HUDEP-2 (cell line): Measurements from ENCODE around the gene KRTAP1-5.
"Not testable (repeated sequence)": the region's sequence is repeated elsewhere in the genome, so short reads cannot be mapped to it uniquely, and the experiment has no call there.

ENCODE experiments used
- DNase-seq, 76 experiments: peaks; one replicate each; lab custom pipeline; 2025; ENCODE audit not compliant: unreplicated experiment in 76 of 76; lab: John Stamatoyannopoulos, UW

KRTAP1-5 gene

DNA sequence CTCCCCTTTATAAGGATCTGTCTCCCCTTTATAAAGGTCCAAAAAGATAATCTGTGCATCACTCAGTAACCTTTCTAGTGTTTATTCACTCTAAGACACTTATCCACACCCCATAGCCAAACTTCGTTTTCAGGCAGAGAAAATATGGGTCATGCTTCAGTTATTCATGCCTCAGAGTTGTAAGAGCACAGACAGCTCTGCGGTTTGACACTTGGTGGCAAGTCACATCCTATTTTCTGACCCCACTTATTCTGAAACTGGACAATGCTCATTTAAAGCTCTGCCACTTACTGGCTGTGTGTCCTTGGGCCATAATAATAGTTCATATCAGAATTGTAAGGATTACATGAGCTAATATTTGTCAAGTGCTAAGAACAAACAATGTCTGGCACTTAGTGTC, 22.1 kb upstream of the KRTAP1-5 start:
- no peak for DNase-seq

DNA sequence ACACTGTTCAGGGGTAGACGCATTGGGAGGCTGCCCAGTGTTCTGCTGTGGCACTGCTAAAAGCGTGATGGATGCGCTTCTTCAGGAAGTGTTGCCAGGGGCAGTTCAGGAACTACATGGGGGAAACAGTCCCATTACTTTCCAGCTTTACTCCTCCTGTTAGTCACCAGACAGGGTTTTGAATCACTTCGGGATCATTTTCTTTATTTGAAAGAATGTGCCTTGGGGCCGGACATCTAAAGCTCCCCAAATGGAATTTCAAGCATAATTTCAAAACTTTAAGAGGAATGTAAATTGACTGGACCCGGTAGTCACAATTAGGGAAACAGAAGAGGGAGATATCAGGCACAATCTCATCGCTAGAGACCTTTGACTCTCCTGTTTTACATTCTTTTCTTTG, 21.4 kb upstream of the KRTAP1-5 start:
- no peak for DNase-seq

GRCh38 chr17:41046735-41047465, 19.9 kb upstream of the KRTAP1-5 start, which contains the start of gene KRTAP2-1:
Gene KRTAP2-1 (minus strand): TSS chr17:41047316. CDS start chr17:41047267, 49 bp downstream.
- not testable (repeated sequence) for DNase-seq

GRCh38 chr17:41042953-41043352, 15.9 kb upstream of the KRTAP1-5 start:
- DNase-seq: no peak

DNA sequence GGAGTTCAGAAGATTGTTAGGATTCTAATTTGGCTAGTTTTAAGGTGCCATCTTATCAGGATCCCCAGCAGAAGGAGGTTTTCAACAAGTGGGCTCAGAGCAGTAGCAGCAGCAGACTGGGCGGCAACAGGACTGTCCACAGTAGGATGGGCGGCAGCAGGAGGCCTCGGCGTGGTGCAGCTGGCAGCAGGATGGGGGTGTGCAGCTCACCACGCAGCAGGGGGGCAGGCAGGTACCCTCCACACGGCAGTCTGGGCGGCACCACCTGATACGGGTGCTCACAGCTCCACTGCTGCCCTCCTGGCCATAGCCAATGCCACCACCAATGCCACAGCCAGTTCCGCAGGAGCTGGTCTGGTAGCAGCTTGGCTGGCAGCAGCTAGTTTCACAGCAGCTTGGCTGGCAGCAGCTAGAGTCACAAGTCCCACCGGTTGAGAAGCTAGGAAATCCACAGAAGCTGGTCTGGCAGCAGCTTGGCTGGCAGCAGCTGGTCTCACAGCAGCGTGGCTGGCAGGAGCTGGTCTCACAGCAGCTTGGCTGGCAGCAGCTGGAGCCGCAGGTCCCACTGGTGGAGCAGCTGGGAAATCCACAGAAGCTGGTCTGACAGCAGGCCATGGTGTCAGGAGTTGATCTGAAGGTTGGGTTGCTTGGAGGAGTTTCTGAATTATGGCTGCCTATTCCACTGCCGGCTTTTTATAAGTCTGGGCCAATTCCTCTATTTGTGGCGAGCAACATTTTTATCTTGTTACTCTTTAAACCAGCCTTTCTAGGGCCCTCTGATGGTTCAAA, 14.0 kb upstream of the KRTAP1-5 start, which contains the start of gene KRTAP1-1:
Gene KRTAP1-1, minus strand, starts transcription at position 668 of the 789 bp plus-strand sequence. Its CDS starts 53 bp downstream, at position 615.
- not testable (repeated sequence) for DNase-seq

- DNase-seq: no peak
These were observed 10.9 kb upstream of the KRTAP1-5 start for GRCh38 chr17:41037853-41038350.

GRCh38 chr17:41034346-41034935, 7.4 kb upstream of the KRTAP1-5 start, which contains the start of gene KRTAP1-3:
Gene KRTAP1-3 (minus strand): TSS chr17:41034874. CDS start chr17:41034821, 53 bp downstream.
- not testable (repeated sequence) for DNase-seq

- no peak for DNase-seq
These were observed 2.7 kb upstream of the KRTAP1-5 start, which contains the start of gene KRTAP1-4 for GRCh38 chr17:41029633-41030245. Gene KRTAP1-4 (minus strand): TSS chr17:41030195. CDS start chr17:41030078, 117 bp downstream.

DNA sequence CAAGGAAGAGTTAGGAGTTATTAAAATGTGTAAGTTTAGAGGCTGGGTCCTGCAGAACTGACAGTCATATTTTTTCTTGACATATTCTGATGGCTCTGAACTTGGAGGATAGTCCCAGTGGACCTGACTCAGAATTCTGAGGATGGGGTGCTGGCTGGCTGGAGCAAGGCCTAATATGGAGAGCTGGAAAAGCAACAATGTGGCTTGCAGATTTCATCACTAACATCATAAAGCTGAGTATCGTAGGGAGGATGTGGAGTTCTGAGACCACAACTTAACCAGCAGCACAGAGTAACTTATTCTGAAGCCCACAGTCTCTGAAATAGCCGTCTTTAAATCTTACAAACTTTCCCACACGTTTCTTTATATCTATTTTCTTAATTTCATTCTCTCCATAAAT, 2.3 kb downstream of the KRTAP1-5 start:
- no peak for DNase-seq

- DNase-seq: no peak
These were observed 6.7 kb downstream of the KRTAP1-5 start for GRCh38 chr17:41020336-41020735.

DNA sequence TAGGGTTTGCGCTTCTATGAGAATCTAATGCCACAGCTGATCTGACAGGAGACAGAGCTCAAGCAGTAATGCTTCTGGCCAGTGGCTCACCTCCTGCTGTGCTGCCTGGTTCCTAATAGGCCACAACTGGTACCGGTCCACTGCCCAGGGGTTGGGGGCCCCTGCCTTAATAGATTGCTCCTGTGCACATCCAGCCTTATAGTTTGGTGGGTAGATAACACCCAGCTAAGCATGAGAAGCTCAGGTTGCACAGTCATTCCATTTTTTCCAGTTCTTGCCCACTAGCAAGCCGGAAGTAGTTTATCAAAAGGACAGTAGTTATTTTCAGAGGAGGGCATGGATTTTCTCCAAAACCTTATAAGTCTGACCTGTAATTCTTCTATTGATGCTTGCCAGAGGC, 7.6 kb downstream of the KRTAP1-5 start:
- no peak for DNase-seq

DNA sequence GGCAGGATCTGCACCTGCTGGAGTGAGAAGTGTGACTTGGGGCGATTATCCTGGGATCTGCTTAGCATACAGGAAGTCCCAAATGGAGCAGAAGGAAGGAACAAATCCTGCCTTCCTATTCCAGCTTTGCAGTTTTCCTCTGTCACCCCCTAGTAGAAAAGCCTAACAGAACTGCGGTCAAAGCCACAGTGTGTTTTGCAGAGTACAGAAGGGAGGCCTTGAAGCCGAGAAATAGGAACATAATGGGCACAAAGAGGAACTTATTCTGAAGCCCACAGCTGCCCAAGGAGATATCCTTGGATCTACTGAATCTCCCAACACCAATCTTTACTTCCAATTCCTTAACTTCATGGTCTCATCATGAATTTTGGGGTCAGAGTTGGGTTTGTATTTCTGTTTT, 8.5 kb downstream of the KRTAP1-5 start:
- DNase-seq: no peak

DNA sequence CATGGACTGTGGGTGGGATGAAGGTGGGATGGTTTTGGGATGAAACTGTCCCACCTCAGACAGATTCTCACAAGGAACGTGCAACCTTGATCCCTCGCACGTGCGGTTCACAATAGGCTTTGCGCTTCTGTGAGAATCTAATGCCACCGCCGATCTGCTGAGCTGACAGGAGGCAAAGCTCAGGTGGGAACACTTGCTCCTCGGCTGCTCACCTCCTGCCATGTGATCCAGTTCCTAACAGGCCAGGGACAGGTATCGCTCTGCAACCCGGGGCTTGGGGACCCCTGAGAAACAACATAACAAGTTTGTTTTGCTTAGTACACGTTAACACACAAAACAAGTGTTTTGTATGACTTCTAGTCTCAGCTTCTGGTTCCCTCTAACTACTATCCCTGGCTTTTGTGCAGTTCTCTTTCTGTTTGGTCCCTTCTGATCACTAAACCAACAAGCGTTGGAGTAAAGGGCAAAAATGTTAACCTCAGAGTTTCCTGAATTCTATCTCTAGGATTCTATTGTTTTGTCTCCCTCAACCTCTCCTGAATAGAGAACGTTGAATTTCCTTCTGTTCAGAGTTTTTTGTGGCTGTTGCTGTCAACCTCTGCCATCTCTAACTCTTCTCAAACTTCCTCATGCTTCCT, 10.3 kb downstream of the KRTAP1-5 start:
- no peak for DNase-seq

DNA sequence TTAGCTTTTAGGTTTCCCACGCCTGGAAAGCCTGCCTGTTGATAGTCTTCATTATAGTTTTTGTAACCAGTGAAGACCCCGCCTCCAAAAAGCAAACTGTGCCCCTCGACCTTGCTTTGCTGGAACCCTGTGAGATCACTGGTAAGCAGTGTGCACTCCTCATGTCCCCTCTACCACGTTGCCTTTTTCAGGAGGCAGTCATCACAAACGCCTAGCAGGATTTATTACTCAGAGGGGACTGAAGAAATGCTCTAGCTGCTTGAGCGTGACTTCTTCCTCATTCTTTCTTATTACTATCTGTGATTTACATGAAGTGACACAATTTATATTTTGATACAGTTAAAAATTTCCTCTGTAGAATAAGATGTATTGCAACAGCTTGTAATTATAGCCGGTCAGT, 11.6 kb downstream of the KRTAP1-5 start:
- DNase-seq: no peak

- no peak for DNase-seq
These were observed 13.4 kb downstream of the KRTAP1-5 start for GRCh38 chr17:41013606-41014005.

GRCh38 chr17:41013181-41013580, 13.8 kb downstream of the KRTAP1-5 start:
- no peak for DNase-seq

DNA sequence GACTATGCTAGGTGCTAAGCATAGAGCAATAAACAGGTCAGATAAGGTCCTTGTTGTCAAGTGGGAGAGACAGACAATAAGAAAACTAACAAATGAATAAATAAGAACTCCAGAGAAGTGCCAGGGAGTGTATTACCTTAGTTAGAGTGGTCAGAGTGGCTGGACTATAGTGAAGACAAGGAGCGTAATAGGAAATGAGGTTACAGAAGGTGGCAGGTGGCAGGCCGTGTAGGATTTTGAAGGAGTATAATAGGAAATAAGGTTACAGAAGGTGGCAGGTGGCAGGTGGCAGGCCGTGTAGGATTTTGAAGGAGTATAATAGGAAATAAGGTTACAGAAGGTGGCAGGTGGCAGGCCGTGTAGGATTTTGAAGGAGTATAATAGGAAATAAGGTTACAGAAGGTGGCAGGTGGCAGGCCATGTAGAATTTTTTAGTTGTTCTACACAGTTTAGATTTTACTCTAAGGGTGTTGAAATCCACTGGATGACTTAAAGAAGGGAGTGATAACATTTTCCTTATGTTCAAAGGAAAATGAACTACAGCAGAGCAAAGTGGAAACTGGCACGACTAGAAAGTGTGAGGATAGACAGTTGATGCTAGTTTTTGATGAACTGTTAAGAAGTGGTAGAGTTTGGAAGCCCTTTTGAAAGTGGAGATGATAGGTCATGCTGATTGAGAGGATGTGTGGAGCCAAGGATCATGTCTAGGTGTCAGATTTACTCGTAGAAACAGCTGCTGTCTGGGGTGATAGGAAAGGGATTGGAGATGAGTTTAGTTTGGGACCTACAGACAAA, 14.5 kb downstream of the KRTAP1-5 start:
- DNase-seq: no peak

DNA sequence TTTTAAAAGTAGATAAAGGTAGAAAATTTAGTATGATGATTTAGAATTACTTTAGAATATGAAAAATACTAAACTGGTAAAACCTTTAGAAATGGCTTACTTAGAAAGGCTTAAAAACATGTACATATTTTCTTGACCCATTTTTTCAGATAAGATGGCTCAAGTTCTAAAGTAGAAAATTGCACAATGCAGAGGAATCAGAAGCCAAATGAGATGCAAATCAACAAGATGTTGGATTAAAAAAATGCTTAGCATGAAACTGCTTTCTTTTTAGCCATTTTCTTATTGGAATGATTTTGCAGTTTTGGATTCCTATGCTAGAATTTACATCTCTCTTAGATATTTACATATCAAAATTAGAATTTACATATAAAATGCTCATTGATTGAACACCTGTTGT, 16.6 kb downstream of the KRTAP1-5 start:
- no peak for DNase-seq

DNA sequence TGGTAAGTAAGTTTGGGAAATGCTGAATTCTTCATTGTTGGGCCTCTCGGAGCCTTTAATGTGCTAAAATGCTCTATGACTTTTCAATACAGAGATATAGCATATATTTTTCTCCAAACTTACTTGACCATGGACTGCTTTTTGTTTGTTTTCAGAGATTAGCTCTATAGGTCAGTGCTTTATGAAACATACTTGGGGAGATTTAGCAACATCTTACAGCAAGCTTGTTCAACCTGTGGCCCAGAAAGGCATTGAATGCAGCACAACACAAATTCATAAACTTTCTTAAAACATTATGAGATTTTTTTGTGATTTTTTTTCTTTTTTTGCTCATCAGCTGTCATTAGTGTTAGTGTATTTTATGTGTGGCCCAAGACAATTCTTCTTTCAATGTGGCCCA, 17.1 kb downstream of the KRTAP1-5 start:
- no peak for DNase-seq
